Bronchial epithelial cell (primary cell): ENCODE results near the gene CCSER1. TPM values are rescaled to one million over a fixed set of nuclear protein-coding genes. Genes with fewer than 3 reads are reported as not detected.
"Not testable (repeated sequence)": the region's sequence is repeated elsewhere in the genome, so short reads cannot be mapped to it uniquely, and the experiment has no call there.

Source experiments
- DNase-seq: peaks from one replicate; pipeline ENCODE4 v3.0.0-alpha.2; 2010; ENCODE audit warnings: low read depth
- FAIRE-seq: peaks from 2 replicates; lab custom pipeline; 2011; peaks lifted over from hg19 to GRCh38; lab: Jason Lieb, UNC
- H3K27me3 ChIP-seq: 2 replicates; pipeline ENCODE4 v1.5.1; 2011; ENCODE audit warnings: low read length; ENCODE audit not compliant: control insufficient read depth, insufficient read depth
- H3K36me3 ChIP-seq: 2 replicates; pipeline ENCODE4 v1.5.1; 2011; ENCODE audit warnings: low read length; ENCODE audit not compliant: control insufficient read depth, insufficient read depth
- H3K4me3 ChIP-seq: 2 replicates; pipeline ENCODE4 v1.5.1; 2011; ENCODE audit warnings: mild to moderate bottlenecking, low read depth, low read length, control low read depth
- total RNA-seq: library from RNA; depleted of rRNA; stranded (reverse); fragments of >200 nt; gene quantifications from 2 replicates; pipeline ENCODE4 v1.2.1, GENCODE V29; 2014
- TF ChIP-seq, protein P1 (sequence below): IDR thresholded peaks from 2 replicates; pipeline ENCODE4 v1.5.1; 2011; ENCODE audit warnings: mild to moderate bottlenecking, moderate library complexity, low read length, control low read depth, inconsistent platforms; ENCODE audit not compliant: insufficient read depth, severe bottlenecking

The CCSER1 gene
- total RNA-seq, 1 donor from 2014 or later, result 6.6 TPM

DNA sequence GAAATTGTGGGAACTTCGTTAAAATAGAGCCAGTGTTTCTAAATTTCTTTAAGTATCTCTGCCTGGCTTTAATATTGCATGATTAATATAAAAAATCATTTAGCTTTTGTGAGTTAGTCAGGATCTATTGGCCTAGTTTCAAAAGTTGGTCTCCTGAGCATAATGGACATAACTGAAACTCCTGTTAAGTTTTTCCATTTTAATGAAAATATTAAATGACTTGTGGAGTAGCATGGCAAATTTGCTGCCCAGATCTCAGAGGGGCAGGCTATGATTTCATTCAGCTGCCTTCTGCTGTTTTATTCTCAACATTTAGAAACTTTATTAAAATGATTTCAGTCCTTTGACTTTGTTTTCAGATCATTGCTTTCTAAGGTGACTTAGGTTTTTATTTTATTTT lies 1213.6 kb downstream of the CCSER1 start:
- H3K27me3 ChIP-seq, result no peaks in the 10 kb centered on the region
- no peak for FAIRE-seq
- H3K4me3 ChIP-seq, result no peak overlapping the region
- no peak for DNase-seq
- no peaks in the 10 kb centered on the region for H3K36me3 ChIP-seq
- TF ChIP-seq, protein P1, sequence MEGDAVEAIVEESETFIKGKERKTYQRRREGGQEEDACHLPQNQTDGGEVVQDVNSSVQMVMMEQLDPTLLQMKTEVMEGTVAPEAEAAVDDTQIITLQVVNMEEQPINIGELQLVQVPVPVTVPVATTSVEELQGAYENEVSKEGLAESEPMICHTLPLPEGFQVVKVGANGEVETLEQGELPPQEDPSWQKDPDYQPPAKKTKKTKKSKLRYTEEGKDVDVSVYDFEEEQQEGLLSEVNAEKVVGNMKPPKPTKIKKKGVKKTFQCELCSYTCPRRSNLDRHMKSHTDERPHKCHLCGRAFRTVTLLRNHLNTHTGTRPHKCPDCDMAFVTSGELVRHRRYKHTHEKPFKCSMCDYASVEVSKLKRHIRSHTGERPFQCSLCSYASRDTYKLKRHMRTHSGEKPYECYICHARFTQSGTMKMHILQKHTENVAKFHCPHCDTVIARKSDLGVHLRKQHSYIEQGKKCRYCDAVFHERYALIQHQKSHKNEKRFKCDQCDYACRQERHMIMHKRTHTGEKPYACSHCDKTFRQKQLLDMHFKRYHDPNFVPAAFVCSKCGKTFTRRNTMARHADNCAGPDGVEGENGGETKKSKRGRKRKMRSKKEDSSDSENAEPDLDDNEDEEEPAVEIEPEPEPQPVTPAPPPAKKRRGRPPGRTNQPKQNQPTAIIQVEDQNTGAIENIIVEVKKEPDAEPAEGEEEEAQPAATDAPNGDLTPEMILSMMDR, result no peak

DNA sequence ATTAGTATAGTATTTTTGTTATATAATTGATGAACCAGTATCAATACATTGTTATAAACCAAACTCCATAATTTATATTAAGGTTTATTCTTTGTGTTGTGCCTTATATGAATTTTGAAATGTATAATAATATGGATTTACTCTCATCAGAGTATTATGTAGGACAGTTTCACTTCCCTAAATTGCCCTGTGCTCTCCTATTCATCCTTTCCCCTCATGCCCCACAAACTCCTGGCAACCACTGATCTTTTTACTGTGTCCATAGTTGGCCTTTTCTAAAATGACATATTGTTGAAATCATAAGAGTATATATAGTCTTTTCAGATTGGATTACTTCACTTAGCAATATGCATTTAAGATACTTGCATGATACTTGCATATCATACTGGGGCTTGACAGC lies 1218.4 kb downstream of the CCSER1 start:
- Histone ChIP-seq H3K27me3 (no peaks in the 10 kb centered on the region), H3K4me3 (no peak overlapping the region), H3K36me3 (no peaks in the 10 kb centered on the region)
- FAIRE-seq (no peak), DNase-seq (no peak)
- TF ChIP-seq, protein P1, result no peak

DNA sequence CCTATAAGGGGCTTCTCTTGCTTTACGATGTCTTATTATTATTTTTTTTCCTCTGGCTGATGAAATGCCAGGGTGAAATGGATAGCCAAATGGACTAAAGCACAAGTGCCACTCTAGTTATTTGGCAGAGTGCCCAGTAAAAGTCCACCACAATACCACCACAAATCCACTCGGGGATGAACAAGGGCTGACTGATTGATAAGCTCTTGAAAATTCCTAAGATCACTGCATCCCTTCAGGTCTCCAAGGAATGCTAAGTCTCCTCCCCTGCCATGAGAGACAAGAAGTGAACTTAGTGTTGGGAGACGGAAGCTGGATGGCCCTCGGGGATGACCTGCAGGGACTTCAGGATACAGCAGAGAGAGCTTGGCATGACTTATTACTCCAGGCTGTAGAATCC lies 1229.3 kb downstream of the CCSER1 start:
- not testable (repeated sequence) for FAIRE-seq, H3K27me3 ChIP-seq, H3K4me3 ChIP-seq, H3K36me3 ChIP-seq, DNase-seq

DNA sequence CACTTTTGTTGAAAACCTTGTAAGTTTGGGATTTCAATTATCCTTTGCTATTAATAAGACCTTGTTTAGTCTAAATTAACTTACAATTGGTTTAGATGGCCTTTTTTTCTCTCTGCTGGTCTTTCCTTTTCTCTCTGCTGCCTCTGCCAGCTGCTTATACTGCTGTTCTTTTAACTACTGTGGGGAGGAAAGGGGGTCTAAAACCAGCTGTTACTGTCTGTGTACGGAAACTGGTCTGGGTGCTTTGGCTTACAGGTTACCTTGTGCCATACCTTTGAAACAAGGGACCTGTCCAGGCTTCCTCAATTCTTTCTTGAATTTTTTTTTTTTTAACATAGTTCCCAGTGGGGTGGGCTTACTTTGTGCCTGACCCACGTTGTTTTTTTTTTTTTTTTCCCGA lies 1230.8 kb downstream of the CCSER1 start:
- H3K4me3 ChIP-seq, H3K36me3 ChIP-seq, FAIRE-seq, DNase-seq, H3K27me3 ChIP-seq: not testable (repeated sequence)

DNA sequence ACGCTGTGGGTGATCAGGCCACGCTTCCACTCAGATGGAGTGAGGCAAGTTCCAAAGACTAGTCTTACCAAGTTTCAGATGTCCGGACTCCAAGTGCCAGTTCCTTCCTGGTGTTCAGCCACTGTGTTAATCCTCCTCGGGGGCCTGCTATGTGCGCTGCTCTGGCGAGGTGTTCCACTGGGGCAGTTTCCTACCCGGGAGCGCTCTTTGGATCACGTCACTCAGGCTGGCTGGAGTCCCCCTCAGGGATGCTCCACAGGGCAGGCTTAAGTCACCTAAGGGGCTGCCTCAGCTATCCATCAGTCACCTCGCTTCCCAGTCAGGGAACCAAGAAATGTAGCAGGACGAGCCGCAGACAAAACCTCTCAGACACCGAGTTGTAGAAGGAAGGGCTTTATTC lies 1231.4 kb downstream of the CCSER1 start:
- not testable (repeated sequence) for DNase-seq, H3K36me3 ChIP-seq, H3K4me3 ChIP-seq, FAIRE-seq, H3K27me3 ChIP-seq

DNA sequence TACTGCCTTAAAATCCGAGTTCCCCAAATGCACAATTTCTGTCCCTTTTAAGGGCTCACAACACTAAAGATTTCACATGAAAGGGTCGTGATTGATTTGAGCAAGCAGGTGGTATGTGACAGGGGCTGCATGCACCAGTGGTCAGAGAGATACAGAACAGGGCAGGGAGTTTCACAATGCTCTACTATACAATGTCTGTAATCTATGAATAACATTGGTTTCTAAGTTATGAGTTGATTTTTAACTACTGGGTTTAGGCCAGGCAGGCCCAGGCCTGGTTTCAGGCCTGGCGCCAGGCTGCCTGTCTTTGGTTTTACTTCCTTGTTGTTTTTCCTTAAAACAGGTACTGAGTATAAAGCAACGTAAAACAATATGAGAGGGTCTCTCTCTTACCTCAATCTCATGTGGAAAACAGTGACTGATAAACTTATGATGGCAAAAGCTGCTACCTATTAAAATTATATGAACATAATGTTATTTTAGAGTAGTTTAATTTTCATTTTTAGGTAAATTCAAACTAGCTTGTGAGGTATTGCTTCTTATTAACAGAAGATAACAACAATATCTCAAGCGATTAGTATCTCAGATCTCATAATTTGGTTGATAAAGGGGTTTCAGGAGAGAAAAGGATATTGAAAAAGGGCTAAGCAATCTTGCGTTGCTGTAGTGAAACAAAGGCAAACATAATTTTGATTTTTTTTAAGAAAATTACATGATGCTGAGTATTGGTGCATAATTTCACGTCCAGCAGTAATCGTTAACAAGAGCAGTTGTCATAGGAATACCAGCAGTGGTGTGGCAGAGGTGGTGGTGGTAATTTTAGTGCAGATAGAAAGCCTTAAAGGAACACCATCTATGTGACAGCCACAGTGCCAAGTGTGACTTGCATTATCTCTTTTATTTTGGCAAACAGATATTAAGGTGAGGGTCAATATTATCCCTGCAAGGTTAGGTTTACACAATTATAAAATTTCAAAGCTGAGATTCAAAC lies 1232.1 kb downstream of the CCSER1 start:
- Histone ChIP-seq H3K36me3 (no peaks in the 10 kb centered on the region), H3K4me3 (no peak overlapping the region), H3K27me3 (no peaks in the 10 kb centered on the region)
- FAIRE-seq (no peak), DNase-seq (peak; percentile 10)
- TF ChIP-seq, protein P1, result no peak

DNA sequence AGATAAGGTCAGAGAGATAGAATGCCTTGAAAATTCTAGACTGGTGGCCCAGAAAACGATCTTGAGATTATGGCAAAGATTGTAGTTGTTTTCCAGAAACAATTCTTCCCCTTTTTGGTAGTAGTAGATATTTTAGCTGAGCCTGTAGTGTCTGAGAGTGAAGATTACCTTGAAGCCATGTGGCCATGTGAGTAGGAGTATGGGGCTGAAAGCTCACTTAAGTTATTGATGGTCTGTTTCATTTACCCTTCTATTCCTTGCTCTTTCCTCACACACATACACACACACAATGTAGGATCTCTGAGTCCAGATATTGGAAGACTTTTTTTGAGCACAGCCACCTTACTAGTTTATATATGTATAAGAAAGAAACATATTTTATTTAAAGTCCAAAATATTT lies 1234.9 kb downstream of the CCSER1 start:
- TF ChIP-seq, protein P1, result no peak
- H3K36me3 ChIP-seq, result no peaks in the 10 kb centered on the region
- no peak overlapping the region for H3K4me3 ChIP-seq
- no peaks in the 10 kb centered on the region for H3K27me3 ChIP-seq
- FAIRE-seq (no peak), DNase-seq (no peak)
